Activated T-helper 1 cell treated with Interleukin-2 at 50 U/mL for 16 hours (primary cell): ENCODE data around the gene DENND4B.
A peak's percentile ranks its signal among the peaks of the same experiment; 100 is the strongest.

Experiments used
- DNase-seq: peaks from one replicate; pipeline ENCODE4 v3.0.0-alpha.2; 2020; ENCODE audit warnings: low read depth

DENND4B gene

DNA sequence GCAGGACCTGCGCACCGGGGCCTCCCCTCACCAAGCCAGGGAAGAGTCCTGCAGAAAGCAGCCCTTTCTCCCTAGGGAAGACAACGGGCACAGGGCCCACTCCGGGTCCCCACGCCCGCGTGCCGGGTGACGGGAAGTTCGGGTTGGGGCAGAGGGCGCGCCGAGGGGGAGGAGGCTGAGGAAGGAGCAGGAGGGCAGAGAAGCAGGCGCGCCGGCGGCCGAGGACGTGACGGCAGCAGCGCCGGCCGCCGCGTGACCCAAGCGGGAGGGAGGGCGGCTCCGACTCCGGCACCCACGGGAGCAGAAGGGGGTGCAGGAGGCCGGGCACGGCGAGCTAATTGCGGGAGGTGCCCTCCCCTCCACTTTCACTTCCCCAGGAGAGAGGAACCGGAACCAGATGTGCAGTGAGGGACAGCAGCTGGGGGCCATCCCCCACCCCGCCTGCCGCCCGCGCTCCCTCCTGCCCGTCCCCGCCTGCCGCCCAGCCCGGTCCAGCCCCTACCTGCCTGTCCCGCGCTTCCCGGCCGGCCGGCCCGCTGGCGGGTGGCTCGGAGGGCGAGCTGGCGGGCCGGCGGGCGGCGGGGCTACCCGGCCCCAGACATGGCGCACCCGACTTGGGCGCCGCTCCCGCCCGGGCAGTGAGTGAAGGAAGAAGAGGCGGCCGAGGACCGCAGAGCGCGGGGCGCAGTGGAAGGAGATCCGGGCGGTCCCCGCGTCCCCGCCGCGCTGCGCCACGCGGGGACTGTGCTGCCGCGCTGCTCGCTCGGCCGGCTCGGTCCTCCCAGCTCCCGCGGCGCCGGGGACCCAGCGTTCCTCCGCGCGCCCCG lies 510 bp downstream of the DENND4B start:
- peak; percentile 64 for DNase-seq

DNA sequence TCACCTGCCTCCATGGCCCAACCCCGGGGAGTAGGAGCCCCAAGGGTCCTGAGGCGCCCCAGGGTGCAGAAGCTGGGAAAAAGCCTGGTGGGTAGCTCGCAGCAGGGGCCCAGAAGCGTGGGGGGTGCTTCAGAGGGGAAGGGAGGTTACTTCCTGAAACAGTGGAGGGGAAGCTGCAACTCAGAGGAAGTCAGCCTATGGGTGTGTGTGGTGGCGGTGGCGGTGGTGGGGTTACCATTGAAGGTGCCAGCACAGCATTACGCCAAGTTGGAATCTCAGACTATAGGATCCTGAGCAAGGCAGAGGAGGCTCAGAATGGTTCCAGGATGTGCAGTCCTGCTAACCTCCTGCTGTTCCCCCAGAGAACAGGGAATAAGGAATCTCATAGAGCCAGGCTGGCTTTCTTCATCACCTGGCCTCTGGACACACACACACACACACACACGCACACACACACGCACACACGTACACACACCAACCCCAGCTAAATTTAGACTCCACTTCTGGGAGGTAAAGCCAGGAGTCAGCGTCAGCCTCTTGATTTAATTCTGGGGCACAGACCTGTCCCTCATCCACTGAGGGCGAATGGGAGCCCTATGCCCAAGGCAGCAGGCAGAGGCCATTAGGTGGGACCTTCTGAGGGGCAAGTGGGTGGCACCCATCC lies 1.3 kb downstream of the DENND4B start:
- peak; percentile 67 for DNase-seq

DNA sequence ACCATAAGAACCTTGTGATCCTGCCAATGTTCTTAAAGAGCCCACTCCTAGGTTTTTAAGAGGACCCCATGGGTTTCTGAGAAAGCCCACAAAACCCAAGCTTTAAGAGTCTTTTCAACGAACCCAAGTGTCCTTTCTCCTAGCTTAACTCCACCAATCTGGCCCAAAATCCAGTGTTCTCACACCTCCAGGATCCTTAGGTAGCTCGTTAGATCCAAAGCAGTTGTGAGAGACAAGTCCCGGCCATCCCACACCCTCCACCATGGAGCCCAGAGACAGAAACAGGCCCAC lies 1.7 kb downstream of the DENND4B start:
- no peak for DNase-seq

DNA sequence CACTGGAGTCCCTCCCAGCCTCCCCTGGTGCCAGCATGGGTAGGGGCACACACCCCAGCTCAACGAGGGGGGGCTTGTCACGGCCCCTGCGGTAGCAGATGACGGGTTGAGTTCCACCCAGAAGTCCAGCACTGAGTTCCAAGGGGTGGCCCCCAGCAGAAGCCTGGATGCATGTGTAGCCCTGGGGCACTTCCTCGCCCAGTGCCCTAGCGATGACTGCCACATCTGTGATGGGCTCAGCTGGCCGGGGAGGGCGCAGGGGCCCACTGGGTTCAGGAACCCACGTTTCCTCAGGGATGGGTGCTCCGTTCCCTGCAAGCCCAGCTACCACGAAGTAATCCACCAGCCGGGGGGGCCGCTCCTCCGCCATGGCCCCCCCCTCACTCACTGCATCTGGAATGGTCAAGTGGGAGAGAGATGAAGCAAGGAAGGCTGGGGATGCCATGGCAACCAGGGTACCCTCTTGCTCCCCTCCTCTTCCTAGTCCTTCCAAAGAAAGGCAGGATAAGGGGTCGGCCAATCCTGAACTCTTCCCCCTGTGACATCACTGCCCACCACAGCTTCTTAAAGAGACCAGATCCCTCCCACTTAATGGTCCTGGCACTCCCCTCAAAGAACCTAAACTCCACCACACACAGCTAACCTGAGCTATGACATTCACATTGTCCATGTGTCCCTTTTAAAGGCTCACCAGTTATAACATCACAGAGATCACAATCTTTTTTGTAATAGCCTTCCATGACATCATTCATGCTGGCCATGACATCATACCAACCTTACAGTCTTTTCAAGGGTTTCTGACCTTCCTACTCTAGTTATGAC lies 2.3 kb downstream of the DENND4B start:
- no peak for DNase-seq

DNA sequence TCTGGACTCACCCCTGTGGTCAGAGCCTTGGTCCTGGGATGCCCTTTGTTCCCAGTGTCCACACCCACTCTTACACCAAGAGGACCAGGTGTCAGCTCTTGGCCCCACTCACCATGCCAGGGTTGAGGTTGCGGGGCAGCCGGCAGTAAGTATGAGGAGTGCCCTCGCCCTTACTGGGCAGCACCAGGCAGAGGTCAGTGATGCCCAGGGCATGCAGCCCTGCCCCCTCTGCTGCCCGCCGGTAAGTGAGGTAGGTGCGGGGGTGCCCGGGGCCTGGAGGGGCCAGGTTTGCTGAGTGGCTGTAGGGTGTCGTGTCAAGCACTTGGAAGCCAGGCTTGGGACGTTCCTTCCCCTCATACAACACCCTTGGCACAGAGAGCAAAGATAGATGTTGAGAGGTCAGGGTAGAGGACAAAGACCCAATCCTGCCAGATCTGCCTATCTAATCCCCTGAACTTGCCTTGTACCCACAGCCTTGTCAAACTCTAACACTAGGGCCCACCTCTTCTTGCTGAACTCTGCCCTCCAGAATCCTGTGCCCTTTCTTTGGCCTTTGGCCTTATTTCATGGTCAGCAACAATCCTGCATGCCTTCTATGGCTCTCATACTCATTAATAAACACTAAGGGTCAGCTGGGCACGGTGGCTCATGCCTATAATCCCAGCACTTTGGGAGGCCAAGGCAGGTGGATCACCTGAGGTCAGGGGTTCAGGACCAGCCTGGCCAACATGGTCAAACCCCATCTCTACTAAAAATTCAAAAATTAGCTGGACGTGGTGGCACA lies 3.6 kb downstream of the DENND4B start:
- no peak for DNase-seq

DNA sequence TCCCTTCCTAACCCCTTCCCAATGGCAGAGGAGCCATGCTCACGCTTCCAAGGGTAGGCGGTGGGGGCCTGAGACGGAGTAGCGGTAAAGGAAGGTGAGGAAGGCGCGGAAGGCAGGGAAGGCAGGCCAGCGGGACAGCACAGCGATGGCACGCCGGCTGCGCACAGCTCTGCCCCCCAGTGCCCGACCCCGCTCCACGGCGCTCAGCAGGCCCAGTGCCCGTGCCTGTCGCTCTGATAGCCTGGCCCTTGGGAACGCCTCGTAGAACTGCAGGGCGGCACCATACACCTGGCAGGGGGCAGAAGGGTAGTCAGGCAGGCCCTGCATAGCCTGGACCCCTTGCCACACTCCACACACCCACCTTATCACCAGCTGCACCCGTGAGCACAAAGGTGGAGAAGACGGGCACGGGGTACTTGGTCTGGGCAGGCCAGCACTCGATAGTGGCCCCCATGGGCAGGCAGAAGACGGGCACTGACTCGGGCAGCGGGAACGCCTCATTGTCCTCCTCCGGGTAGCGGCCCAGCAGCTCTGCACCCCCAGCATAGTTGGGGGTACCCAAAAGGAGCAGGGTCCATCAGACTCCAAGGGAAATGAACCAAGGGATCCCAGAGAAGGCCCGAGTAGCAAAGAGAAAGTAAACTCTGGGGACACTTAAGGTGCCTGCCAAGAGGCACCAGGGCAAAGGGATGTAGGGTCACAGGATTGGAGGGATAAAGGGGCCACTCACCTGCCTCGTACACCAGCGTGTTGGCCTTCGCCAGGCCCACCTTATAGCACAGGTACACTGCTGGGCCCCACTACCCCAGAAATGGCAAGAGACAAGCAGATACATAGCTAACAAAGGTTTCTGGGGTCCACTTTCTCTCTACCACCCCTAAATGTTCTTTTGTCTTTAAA lies 4.4 kb downstream of the DENND4B start:
- DNase-seq = no peak

DNA sequence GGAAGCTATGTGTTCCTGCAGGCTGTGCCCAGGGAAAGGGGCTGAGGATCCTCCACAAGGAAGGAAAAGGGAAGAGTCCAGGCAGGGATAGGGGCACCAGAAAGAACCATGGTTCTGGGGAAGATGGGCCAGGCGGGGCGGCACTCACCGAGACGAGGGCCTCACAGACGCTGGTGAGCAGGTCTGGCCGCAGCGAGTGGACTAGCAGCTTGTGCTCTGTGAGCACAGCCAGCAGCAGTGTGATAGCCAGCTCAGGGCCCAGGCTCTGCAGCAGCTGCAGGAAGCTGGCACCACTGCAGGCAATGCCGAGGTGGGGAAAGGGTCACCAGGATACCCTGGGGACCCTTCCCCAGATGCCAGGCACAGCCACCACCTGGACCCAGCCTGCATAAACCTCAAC lies 5.8 kb downstream of the DENND4B start:
- no peak for DNase-seq

DNA sequence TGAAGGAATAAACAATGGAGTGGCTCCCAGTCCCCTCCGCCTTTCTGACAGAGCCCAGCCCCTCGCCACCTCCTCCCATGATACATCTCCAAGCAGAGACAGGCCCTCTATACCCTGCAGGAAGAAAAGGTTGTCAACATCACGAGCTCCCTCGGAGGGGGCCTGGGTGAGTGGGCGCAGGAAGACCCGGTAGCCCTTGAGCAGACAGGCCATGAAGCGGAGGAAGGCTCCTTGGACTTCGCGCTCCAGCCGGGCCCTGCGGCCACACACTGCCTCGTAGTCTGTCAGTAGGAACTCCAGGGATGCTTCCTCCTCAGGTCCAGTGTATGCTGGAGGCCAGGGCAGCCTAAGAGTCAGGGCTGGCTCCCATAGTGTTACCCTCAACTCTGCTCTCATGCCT lies 7.0 kb downstream of the DENND4B start:
- no peak for DNase-seq

DNA sequence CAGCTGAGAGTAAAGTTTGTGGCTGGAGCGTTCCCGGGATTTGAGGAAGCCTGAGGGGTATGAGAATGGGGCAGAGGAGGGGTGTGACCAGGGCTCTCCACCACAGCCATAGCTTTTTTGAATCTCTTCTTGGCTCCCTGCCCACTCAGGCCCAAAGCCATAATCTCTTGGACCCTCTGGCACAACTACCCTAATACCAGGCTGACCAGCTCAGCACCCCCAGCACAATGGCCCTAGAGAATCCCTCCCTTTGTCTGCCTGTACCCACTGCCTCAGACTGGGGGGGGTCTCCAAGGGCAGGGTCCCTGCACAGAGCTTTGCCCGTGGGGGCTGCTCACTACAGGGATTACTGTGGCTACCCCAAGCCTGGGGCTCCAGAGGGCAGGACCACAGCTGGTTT lies 7.5 kb downstream of the DENND4B start:
- no peak for DNase-seq

DNA sequence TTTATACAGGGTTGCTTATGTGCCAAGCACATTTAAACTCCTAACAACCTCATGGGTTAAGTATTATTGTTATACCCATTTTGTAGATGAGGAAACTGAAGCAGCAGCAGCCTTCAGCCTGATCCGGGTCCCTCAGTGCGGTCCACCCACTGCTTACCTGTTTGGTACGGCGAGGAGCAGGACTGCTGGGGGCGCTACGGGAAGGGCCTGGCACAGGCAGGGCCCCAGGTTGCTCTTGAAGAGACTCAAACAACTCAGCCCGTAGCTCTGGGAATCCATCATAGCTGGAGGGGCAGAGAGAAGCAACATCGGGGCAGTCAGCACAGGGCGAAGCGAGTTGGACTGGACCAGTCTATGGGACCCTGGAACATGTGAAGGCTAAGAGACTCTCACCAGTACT lies 9.2 kb downstream of the DENND4B start:
- no peak for DNase-seq

DNA sequence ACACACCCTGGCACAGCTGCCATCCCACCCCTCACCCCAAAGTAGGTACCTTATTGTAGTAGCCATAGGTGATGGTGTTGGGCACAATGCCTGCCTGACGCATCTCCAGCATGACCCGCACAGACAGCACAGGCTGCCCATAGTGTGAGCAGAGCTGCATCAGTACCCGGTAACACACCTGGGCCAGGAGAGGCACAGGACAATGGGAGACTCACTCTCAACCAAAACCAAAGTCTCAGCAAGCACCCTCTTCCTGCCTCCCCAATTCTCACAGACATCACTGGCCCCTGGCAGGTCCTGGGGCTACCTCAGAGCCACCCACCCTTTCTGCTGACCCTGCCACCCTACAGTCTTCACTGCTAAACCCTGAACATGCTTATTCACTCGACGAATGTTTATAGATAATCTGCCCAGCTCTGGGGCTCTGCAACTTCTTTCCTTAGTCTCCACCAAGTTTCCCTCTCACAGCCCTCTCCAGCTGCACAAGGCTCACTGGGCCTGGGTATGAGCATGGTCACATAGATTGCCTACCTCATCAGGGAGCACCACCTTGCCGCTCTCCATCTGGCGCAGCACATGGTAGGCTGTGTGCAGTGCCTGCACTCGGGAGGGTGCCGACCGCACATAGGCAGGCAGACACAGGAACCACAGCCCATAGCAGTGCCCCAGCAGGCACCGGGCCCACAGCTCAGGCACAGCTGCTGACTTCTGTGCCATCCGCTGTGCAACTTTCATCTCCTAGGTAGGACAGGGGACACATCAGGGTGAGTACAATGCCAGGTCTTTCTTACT lies 10.3 kb downstream of the DENND4B start:
- DNase-seq = no peak

DNA sequence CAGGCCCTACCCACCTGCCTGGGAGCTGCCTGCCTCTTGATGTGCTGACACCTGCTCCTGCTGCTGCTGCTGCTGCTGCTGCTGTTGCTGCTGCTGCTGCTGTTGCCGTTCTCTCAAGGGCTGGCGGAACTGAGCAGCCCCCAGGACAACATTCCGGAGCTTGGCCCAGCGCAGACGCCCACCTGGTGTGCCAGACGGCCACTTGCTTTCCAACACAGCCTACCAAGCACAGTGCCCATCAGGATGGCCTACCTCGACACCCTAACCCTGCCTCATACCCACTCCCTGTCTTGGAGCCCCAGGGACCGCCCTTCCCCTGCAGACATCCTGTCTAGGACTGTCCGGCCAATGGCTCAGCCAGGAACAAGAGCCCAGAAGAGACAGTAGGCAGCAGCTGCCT lies 11.8 kb downstream of the DENND4B start:
- no peak for DNase-seq

DNA sequence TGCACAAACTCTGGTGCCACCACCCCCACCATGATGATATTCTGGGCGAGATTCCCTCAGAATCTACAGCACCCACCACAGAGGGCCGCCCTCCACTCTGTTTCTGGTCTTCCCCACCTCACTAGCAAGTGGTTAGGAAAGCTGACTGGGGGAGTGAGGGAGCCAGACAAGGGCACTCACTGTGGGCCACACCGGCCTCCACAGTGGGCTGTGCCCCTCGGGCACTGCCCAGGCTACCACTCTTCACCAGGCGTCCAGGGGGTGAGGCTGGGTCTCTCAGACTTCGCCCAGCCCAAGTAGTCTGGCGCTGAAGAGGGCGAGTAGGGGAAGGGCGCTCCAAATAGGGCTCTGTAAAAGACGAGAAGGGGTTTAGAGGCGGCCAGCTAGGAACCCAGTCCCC lies 12.6 kb downstream of the DENND4B start:
- DNase-seq = no peak

DNA sequence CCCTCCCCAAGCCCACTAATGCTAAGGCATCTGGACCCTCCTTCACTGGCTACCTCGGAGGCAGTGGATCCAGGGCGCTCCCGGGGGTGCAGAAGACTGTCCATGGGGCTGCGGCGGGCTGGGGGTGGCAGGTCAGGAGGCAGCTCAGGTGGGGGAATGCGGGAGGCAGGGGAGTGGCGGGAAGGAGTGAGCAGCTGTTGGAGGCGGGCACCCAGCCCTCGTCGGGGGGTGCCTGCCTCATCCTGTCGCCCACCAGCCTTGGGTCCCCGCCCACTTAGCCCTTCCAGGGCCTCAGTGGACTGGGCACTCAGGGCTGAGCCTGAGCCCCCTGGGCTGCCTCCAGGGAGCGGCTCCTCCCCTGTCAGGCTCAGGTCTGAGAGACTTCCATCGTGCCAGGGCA lies 13.1 kb downstream of the DENND4B start:
- DNase-seq = no peak

DNA sequence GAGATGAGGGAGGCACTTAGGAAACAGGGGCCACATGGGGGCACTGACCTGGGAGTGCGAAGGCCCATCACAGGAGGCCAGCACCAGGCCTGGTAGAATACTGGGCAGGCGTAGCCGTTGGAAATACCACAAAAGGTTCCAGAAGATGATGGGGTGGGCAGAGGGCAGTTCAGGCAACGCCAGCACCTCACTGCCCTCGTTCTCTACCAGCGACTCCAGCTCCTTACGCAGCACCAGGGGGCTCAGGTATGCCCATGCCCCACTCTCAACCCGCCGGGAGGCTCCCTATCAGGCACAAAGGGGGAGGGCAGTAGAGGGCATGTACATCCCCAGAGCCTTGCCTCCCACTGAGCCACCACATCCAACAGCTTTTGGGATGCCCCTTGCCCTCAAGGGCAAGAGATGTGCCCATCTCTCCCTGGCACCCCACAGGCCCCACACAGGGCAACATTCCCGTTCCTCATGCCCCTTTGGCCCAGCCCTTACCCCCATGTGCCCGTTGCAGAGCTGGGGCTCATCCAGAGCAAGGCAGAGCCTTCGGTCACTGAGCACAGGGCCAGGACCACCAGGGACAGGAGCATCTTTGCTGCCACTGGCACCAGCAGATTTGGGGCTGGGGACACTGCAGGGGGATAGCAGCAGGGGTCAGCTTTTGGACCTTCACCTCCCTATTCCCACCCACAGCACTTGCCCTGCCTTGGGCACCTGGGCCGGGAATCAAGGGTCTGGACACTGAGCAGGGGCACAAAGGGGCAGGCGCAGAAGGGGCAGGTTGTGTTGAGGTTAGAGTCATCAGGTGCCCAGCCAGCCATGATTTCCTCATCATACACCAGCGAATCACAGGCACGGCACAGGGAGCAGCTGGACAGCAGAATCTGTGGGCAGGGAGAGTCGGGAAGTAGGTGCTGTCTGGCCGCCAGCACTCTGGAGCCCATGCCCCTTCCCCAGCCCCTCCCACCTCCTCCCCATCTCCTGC lies 14.1 kb downstream of the DENND4B start:
- no peak for DNase-seq

DNA sequence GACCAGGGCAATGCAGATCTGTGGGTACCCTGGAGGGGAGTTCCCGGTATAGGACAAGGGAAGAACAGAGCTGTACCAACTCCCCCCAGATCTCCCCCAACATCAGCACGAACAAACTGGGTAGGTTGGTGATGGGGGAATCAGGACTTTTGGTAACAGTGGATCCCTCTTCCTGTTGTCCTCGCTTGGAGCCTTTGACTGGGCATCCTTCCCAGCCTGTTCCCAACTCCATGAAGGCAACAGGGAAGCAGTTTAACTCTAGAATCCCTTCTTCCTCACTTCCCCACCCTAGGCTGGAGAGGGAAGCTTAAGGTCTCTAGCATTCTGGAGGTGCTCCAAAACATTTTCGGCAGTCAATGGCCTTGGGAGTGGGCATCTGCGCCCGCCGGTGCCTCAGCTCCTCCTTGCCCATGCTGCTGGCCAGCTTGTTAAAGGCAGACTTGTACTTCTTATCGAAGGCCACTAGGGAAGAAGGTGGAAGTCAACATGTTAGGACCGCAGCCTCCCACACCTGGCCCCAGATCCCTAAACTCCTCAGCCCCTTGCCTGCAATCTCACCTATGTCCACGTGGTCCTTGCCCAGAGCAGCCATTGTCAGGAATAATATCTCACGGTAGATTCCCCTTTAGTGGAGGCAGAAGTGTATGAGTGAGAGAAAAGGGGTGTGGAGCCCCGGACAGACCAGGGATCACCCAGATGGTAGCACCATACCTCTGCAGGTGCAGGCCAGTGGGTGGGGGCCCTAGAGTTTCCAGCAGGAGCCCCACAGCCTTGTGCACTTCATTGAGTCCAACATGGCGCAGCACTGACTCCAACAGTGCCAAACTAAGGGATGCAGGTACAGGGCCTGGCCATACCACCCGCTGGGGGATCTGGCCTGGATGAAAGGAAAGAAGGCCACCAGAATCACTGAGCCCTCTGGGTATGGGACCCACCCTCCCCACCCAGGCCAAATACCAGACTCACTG lies 16.3 kb downstream of the DENND4B start:
- no peak for DNase-seq

DNA sequence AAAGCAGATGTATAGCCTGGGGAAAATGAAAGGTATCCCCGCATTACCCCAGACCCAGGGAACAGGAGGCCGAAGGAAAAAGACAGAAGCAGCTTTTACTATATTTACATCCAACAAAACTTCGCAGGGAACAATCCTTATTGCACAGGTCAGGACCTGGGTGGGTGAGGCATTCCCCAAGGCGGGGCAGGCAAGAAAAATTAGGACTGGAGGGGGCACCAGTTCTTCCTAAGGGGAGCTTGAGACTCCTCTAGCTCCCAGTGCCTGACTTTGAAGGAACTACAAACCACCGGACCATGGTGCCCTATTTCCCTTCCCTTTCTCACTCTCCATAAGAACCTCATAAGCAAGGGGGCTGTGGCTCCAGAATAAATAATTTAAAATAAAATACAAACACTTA lies 17.1 kb downstream of the DENND4B start:
- DNase-seq = no peak

DNA sequence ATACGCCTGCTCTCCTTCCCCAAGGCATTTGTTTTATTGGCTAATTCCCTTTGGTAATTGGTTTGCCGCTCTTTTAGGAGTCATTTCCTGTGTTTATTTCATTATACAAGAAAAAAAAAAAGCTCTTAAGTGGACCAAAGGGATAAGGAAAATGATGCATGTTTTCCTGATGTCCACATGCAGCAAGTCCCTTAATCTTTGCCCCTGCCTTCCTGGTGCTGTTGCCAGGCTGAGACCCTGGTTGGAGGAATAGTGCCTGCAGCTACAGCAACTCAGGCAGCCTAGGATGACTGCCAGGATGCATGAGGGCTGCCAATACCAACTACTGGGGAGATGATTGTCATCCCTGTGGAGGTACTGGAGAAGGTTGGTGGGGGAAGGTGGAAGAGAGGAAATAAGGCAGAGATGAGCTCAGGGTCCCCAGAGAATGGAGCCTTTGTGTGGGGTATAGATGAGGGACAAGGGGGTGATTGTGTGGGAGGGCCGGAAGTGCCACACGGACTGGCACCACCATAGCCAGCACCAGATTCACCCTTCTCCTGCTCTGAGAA lies 17.7 kb downstream of the DENND4B start:
- no peak for DNase-seq
